ENCODE results near the gene PHF24. TPM values are rescaled to one million over a fixed set of nuclear protein-coding genes. Genes with fewer than 3 reads are reported as not detected.
A peak's percentile ranks its signal among the peaks of the same experiment; 100 is the strongest.

Gene PHF24
- total and polyA plus RNA-seq, 8 donors = 0.05 to 0.92 (median 0.06) TPM; not detected in 5

DNA sequence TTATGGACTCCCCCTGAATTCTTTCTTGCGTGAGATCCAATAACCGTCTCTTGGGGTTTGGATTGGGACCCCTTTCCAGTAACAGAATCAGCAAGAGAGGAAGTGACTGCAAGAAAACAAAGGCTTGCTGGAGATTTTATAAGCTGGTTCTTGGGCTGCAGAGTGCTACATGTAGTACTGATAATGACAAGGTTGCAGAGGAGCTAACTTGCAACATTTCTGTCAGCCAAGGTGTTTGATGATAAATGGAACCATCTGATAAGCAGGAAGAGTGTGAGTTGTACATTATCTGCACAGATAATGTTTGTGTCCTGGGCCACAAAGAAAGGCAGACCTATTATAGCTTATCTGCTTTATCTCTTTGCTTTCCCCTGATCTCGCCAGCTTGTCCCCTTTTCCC is 68.6 kb downstream of the PHF24 start:
- Histone ChIP-seq H3K9me3 (no peaks in the 10 kb centered on the region), H3K27me3 (no peaks in the 10 kb centered on the region), H3K27ac (no peak overlapping the region), H3K4me1 (peaks cover 0 to 3% (median 0%) of the 10 kb centered on the region in 4 donors), H3K4me3 (no peak overlapping the region), H3K36me3 (peaks cover 0 to 19% (median 16%) of the 10 kb centered on the region in 4 donors)
- intact Hi-C loops (cut with DNase I; ENCODE audit: low total_unique reads) = no loop called here
- peak in 1 of 2 donors; percentile 10 for DNase-seq
- 70 to 86% (median 77%) methylated on average over 3 of the region's 3 CpGs for WGBS, 5 donors
- TF ChIP-seq, protein P1, sequence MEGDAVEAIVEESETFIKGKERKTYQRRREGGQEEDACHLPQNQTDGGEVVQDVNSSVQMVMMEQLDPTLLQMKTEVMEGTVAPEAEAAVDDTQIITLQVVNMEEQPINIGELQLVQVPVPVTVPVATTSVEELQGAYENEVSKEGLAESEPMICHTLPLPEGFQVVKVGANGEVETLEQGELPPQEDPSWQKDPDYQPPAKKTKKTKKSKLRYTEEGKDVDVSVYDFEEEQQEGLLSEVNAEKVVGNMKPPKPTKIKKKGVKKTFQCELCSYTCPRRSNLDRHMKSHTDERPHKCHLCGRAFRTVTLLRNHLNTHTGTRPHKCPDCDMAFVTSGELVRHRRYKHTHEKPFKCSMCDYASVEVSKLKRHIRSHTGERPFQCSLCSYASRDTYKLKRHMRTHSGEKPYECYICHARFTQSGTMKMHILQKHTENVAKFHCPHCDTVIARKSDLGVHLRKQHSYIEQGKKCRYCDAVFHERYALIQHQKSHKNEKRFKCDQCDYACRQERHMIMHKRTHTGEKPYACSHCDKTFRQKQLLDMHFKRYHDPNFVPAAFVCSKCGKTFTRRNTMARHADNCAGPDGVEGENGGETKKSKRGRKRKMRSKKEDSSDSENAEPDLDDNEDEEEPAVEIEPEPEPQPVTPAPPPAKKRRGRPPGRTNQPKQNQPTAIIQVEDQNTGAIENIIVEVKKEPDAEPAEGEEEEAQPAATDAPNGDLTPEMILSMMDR (IDR thresholded peaks at IDR 0.05) = no peak

DNA sequence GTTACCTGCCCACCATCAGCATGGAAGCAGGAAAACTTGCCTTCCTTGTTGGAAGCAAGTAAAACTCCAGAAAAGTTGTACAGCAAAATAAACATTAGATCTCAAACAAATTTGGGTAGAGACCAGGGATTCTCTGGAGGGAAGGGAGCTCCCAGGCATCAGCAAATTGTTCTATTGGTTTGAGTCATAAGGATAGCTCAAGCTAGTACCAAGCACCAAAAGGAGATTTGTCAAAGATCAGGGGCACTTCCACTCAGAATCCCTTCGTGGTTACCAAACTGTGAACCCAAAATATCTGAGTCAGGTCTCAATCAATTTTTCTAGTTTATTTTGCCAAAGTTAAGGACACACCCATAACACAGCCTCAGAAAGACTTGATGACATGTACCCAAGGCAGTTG is 69.3 kb downstream of the PHF24 start:
- no peak overlapping the region for H3K27ac ChIP-seq
- no peak for DNase-seq
- H3K36me3 ChIP-seq = peaks cover 0 to 14% (median 12%) of the 10 kb centered on the region in 4 donors
- H3K9me3 ChIP-seq = no peaks in the 10 kb centered on the region
- TF ChIP-seq, protein P1 (IDR thresholded peaks at IDR 0.05) = no peak
- TF ChIP-seq POLR2AphosphoS5 (IDR thresholded peaks at IDR 0.05) (no peak), EP300 (IDR thresholded peaks at IDR 0.05) (no peak), POLR2A (IDR thresholded peaks at IDR 0.05) (no peak)
- intact Hi-C loops (cut with DNase I; ENCODE audit: low total_unique reads) = no loop called here
- WGBS, 5 donors = 46 to 69% (median 54%) methylated on average over 1 of the region's 1 CpG
- peaks cover 0 to 3% (median 0%) of the 10 kb centered on the region in 4 donors for H3K4me1 ChIP-seq
- no peaks in the 10 kb centered on the region for H3K27me3 ChIP-seq
- no peak overlapping the region for H3K4me3 ChIP-seq

DNA sequence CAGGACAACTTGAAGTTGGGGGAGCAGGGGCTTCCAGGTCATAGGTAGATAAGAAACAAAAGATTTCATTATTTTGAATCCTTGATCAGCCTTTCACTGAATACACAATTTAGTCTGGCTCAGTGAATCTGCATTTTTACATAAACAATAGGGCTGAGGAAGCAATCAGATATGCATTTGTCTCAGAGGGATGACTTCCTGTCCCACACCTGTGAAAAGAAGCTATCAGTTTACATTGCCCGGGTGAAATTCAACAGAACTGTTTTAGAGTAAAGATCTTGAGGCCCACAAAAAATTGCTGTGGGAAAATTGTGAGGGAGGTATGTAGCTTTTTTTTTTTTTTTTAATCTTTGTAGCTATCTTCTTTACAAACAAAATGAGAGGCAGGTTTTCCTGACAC is 69.8 kb downstream of the PHF24 start:
- TF ChIP-seq, protein P1 (IDR thresholded peaks at IDR 0.05) = no peak
- no peak for TF ChIP-seq EP300 (IDR thresholded peaks at IDR 0.05)
- no peak for TF ChIP-seq POLR2AphosphoS5 (IDR thresholded peaks at IDR 0.05)
- TF ChIP-seq POLR2A (IDR thresholded peaks at IDR 0.05) = no peak
- intact Hi-C loops (cut with DNase I; ENCODE audit: low total_unique reads) = no loop called here
- Histone ChIP-seq H3K4me1 (peaks cover 0 to 3% (median 0%) of the 10 kb centered on the region in 4 donors), H3K9me3 (no peaks in the 10 kb centered on the region), H3K36me3 (peaks cover 0 to 15% (median 11%) of the 10 kb centered on the region in 4 donors), H3K4me3 (no peak overlapping the region), H3K27ac (no peak overlapping the region), H3K27me3 (no peaks in the 10 kb centered on the region)
- WGBS, 5 donors = 12 to 31% (median 27%) methylated on average over 1 of the region's 1 CpG
- DNase-seq = no peak

DNA sequence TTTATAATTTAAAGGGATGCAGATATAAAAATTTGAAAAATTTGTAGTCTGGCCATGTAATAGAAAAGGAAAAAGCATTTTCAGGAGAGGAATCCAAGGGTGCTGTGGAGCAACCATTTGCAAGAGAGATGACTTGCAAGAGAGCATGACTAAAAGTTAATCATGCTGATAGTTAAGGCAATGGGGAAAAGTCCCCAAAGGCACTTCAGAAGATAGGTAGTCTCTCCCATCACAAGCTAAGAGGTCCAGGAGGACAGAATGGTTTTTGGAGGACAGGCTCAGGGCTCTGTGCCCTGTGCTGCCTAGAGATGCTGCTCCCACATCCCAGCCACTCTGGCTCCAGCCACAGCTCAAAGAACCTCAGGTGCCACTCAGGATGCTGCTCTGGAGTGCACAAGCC is 70.3 kb downstream of the PHF24 start:
- intact Hi-C loops (cut with DNase I; ENCODE audit: low total_unique reads) = no loop called here
- Histone ChIP-seq H3K4me3 (no peak overlapping the region), H3K36me3 (peaks cover 0 to 20% (median 11%) of the 10 kb centered on the region in 4 donors), H3K4me1 (peaks cover 0 to 3% (median 0%) of the 10 kb centered on the region in 4 donors), H3K27ac (no peak overlapping the region), H3K27me3 (no peaks in the 10 kb centered on the region), H3K9me3 (no peaks in the 10 kb centered on the region)
- TF ChIP-seq, protein P1 (IDR thresholded peaks at IDR 0.05) = no peak
- TF ChIP-seq POLR2AphosphoS5 (IDR thresholded peaks at IDR 0.05) (no peak), POLR2A (IDR thresholded peaks at IDR 0.05) (no peak), EP300 (IDR thresholded peaks at IDR 0.05) (no peak)
- DNase-seq = no peak
